SK-N-SH (cell line): Measurements from ENCODE around the gene MAPK10. TPM values are rescaled to one million over a fixed set of nuclear protein-coding genes. Genes with fewer than 3 reads are reported as not detected.
A peak's percentile ranks its signal among the peaks of the same experiment; 100 is the strongest.

Experiments used
- CTCF ChIA-PET: fragments of 300-600, 350-600 bp; formaldehyde crosslinking; extraction: SDS; loops from one replicate; lab custom pipeline; 2021; lab: Yijun Ruan, JAX
- POLR2A ChIA-PET: fragments of 350-600 bp; sonication (Branson Sonifier 250); formaldehyde crosslinking; extraction: SDS; loops from one replicate; lab custom pipeline; 2020; ENCODE audit warnings: antibody characterized with exemption, inconsistent platforms; lab: Yijun Ruan, JAX
- DNase-seq: peaks from one replicate; pipeline ENCODE4 v3.0.0; 2012
- H2AFZ ChIP-seq: fragments of 200-600 bp; sonication (generic); 2 replicates; pipeline ENCODE4 v1.8.1; 2016; ENCODE audit warnings: antibody characterized with exemption, mild to moderate bottlenecking, low read depth
- H3F3A ChIP-seq: fragments of 200-600 bp; sonication (generic); replicated peaks from 2 replicates; pipeline ENCODE3; 2016; ENCODE audit warnings: antibody characterized with exemption, mild to moderate bottlenecking; ENCODE audit not compliant: insufficient read depth
- H3K27ac ChIP-seq, 2 experiments: fragments of 200-500 bp in 1 of 2; fragments of 200-600 bp in 1 of 2; sonication (Bioruptor generic) in 1 of 2; sonication (generic), shearing (Covaris generic) in 1 of 2; 2 replicates each; pipeline versions ENCODE4 v1.5.1 to v1.6.1; 2014 to 2016; ENCODE audit warnings: low read depth in 2 of 2, inconsistent platforms in 1 of 2, low read length in 1 of 2, mild to moderate bottlenecking in 1 of 2, mixed read lengths in 1 of 2
- H3K27me3 ChIP-seq: fragments of 200-600 bp; sonication (generic), shearing (Covaris generic); 2 replicates; pipeline ENCODE4 v1.6.1; 2016; ENCODE audit warnings: mixed run types; ENCODE audit not compliant: insufficient read depth
- H3K36me3 ChIP-seq, 2 experiments: fragments of 200-500 bp in 1 of 2; fragments of 200-600 bp in 1 of 2; sonication (Bioruptor generic) in 1 of 2; sonication (generic) in 1 of 2; replicated peaks in 1 of 2; 2 replicates each; pipeline versions ENCODE3 to v1.5.1; 2014 to 2016; ENCODE audit warnings: low read length in 1 of 2, mild to moderate bottlenecking in 1 of 2; ENCODE audit not compliant: insufficient read depth in 2 of 2, control insufficient read depth in 1 of 2
- H3K4me1 ChIP-seq, 2 experiments: fragments of 200-500 bp in 1 of 2; fragments of 200-600 bp in 1 of 2; sonication (Bioruptor generic) in 1 of 2; sonication (generic), shearing (Covaris generic) in 1 of 2; 2 replicates each; pipeline versions ENCODE4 v1.5.1 to v1.6.1; 2014 to 2016; ENCODE audit warnings: low read depth in 1 of 2, low read length in 1 of 2, mixed run types in 1 of 2; ENCODE audit not compliant: insufficient read depth in 2 of 2, control insufficient read depth in 1 of 2
- H3K4me2 ChIP-seq: fragments of 200-600 bp; sonication (generic), shearing (Covaris generic); 2 replicates; pipeline ENCODE4 v1.6.1; 2017; ENCODE audit warnings: mixed run types
- H3K4me3 ChIP-seq, 2 experiments: fragments of 200-500 bp in 1 of 2; fragments of 200-600 bp in 1 of 2; sonication (Bioruptor generic) in 1 of 2; sonication (generic), shearing (Covaris generic) in 1 of 2; 2 replicates each; pipeline versions ENCODE4 v1.5.1 to v1.8.1; 2014 to 2016; ENCODE audit warnings: low read depth in 2 of 2, inconsistent platforms in 1 of 2, low read length in 1 of 2, mild to moderate bottlenecking in 1 of 2, mixed read lengths in 1 of 2, moderate library complexity in 1 of 2
- H3K79me2 ChIP-seq: fragments of 200-600 bp; sonication (generic); 2 replicates; pipeline ENCODE4 v1.8.1; 2017; ENCODE audit warnings: mild to moderate bottlenecking; ENCODE audit not compliant: insufficient read depth
- H3K9ac ChIP-seq: fragments of 200-600 bp; sonication (generic); 2 replicates; pipeline ENCODE4 v1.6.1; 2017; ENCODE audit warnings: mixed run types
- H3K9me2 ChIP-seq: fragments of 200-600 bp; sonication (generic); 2 replicates; pipeline ENCODE4 v1.6.1; 2017; ENCODE audit warnings: mixed run types
- H3K9me3 ChIP-seq: fragments of 200-600 bp; sonication (generic); 2 replicates; pipeline ENCODE4 v1.6.1; 2017; ENCODE audit warnings: mixed run types, mild to moderate bottlenecking, moderate library complexity
- H4K20me1 ChIP-seq: fragments of 200-600 bp; sonication (generic); 2 replicates; pipeline ENCODE4 v1.6.1; 2017; ENCODE audit warnings: mild to moderate bottlenecking, mixed run types; ENCODE audit not compliant: insufficient read depth
- ELF1 ChIP-seq: IDR thresholded peaks from 2 replicates; pipeline ENCODE4 v1.4.0; 2012
- EP300 ChIP-seq, 2 experiments: IDR thresholded peaks; 2 replicates each; pipeline versions ENCODE4 v1.4.0 to v1.6.1; 2012; ENCODE audit warnings: borderline replicate concordance in 1 of 2, low read depth in 1 of 2, low read length in 1 of 2
- EZH2phosphoT487 ChIP-seq: fragments of 200-600 bp; sonication (generic); IDR thresholded peaks from 2 replicates; pipeline ENCODE4 v1.6.1; 2017; ENCODE audit warnings: low read depth, mixed run types, mild to moderate bottlenecking, antibody characterized with exemption, moderate library complexity, borderline replicate concordance
- FOXM1 ChIP-seq: IDR thresholded peaks from 2 replicates; pipeline ENCODE4 v1.4.0; 2012; ENCODE audit warnings: low read depth, mild to moderate bottlenecking
- MAX ChIP-seq: IDR thresholded peaks from 2 replicates; pipeline ENCODE4 v1.4.0; 2012; ENCODE audit warnings: low read depth
- MXI1 ChIP-seq: IDR thresholded peaks from 2 replicates; pipeline ENCODE4 v1.6.1; 2012; ENCODE audit warnings: mild to moderate bottlenecking, low read depth, low read length, improper control_type of control experiment
- NFIC ChIP-seq: IDR thresholded peaks from 2 replicates; pipeline ENCODE4 v1.4.0; 2012; ENCODE audit warnings: borderline replicate concordance
- PBX3 ChIP-seq: IDR thresholded peaks from 2 replicates; pipeline ENCODE4; 2012
- POLR2AphosphoS5 ChIP-seq: IDR thresholded peaks from 2 replicates; pipeline ENCODE4 v1.6.1; 2012; ENCODE audit warnings: low read depth, low read length
- RAD21 ChIP-seq: IDR thresholded peaks from 2 replicates; pipeline ENCODE4 v1.6.1; 2012; ENCODE audit warnings: mild to moderate bottlenecking, low read length
- RCOR1 ChIP-seq: fragments of 150-350 bp; IDR thresholded peaks from 2 replicates; pipeline ENCODE4 v1.6.1; 2017; ENCODE audit warnings: antibody characterized with exemption, low read length
- SIN3A ChIP-seq: IDR thresholded peaks from 2 replicates; pipeline ENCODE4 v1.6.1; 2012; ENCODE audit warnings: low read depth, mild to moderate bottlenecking, low read length, moderate library complexity, borderline replicate concordance
- SMC3 ChIP-seq: IDR thresholded peaks from 2 replicates; pipeline ENCODE4 v1.6.1; 2012; ENCODE audit warnings: low read depth, low read length, improper control_type of control experiment
- USF1 ChIP-seq: IDR thresholded peaks from 2 replicates; pipeline ENCODE4 v1.4.0; 2012; ENCODE audit warnings: low read depth, borderline replicate concordance
- whole genome bisulfite sequencing: methylation state at CpG from one replicate; pipeline ENCODE4 v1.1.6; 2017; ENCODE audit warnings: low lambda C conversion rate; 5-methylcytosine and 5-hydroxymethylcytosine counted together
- polyA plus RNA-seq, 3 experiments: library from polyadenylated mRNA; depleted of rRNA; stranded (reverse); fragments of >200 nt; gene quantifications; 2 replicates each; pipeline ENCODE4 v1.2.3, GENCODE V29; 2012
- TF ChIP-seq, protein P1 (sequence below): fragments of 150-350 bp; IDR thresholded peaks from 2 replicates; pipeline ENCODE4 v1.6.1; 2016; ENCODE audit warnings: mild to moderate bottlenecking, low read depth, low read length

The MAPK10 gene
- polyA plus RNA-seq, 1 of the 3 experiments (the other 2 are of a cell fraction), result 8.1 TPM

DNA sequence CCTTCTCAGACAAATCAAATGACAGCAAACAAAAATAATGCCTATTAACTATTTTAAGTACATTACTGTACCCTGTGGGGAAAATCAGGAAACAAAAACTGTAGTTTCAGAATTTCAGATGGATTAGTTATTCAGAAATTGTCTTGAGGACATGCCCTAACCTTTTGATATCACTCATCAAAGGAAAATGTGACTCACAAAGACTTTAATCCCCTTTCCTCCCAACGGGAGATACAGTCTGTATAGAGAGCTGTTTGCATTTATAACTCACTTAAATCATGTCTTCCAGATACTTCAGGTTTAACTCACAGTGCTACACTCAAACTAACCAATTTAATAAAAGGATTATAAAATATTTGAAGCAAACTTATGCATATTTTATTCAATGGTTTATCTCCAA is 304.0 kb downstream of the MAPK10 start:
- Histone ChIP-seq H4K20me1 (no peaks in the 10 kb centered on the region), H3F3A (no peaks in the 10 kb centered on the region), H3K9me2 (no peaks in the 10 kb centered on the region), H3K9ac (no peak overlapping the region), H3K27me3 (no peaks in the 10 kb centered on the region), H3K4me1 (no peaks in the 10 kb centered on the region; a peak in 1 of 4 replicates), H2AFZ (no peak overlapping the region), H3K4me3 (no peak overlapping the region), H3K4me2 (no peak overlapping the region), H3K9me3 (no peaks in the 10 kb centered on the region), H3K36me3 (no peaks in the 10 kb centered on the region), H3K79me2 (no peaks in the 10 kb centered on the region), H3K27ac (no peak overlapping the region)
- ChIA-PET CTCF (interaction anchor here (4.8 kb wide), 1 partner anchor 13 kb away, joined by 24 read pairs; no protein-coding TSS in a partner anchor), POLR2A (no interaction called here)
- 5% methylated on average over 1 of the region's 1 CpG for WGBS
- TF ChIP-seq RCOR1, result no peak
- TF ChIP-seq SIN3A, result no peak
- TF ChIP-seq EZH2phosphoT487, result no peak
- TF ChIP-seq EP300 (IDR thresholded peaks at IDR 0.05; ENCODE audit: borderline replicate concordance in 1 of 2, low read depth in 1 of 2, low read length in 1 of 2), result no peak
- TF ChIP-seq NFIC, result no peak
- no peak for TF ChIP-seq FOXM1
- no peak for TF ChIP-seq MXI1
- no peak for TF ChIP-seq USF1
- TF ChIP-seq PBX3, result no peak
- TF ChIP-seq RAD21, result no peak
- TF ChIP-seq, protein P1, sequence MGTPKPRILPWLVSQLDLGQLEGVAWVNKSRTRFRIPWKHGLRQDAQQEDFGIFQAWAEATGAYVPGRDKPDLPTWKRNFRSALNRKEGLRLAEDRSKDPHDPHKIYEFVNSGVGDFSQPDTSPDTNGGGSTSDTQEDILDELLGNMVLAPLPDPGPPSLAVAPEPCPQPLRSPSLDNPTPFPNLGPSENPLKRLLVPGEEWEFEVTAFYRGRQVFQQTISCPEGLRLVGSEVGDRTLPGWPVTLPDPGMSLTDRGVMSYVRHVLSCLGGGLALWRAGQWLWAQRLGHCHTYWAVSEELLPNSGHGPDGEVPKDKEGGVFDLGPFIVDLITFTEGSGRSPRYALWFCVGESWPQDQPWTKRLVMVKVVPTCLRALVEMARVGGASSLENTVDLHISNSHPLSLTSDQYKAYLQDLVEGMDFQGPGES, result no peak
- DNase-seq, result no peak

DNA sequence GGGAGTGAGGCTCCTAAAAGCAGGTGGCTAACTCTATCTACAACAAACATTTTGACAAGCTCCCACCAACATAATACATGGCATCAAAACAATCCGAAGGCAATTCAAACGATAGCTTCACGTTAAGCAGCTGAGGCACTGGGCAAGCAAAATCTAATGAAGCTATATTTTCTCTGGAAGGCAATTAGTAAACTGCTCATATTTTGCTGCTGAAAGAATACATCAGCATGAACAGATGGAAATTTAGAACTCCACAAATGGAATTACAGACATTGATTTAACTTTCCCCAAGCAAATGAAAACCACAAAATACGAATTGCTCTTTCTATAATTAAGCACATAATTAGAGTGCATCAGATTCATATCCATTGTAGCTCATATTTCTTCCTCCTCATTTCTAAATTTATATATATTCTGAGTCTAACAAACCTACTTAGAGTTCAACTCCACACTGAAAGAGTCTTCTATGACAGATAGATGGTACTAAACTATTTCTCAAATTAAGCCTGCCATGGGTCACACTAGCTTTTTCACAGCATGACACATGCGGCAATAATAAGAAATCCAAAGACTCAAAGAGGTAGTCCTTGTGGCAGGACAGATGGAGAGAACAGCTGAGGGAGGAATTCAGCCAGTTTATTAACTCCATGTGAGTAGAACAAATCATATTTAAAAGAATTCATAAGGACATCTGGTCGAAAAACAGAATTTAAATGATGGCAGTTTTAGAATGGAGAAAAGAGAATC is 305.4 kb downstream of the MAPK10 start:
- 81% methylated on average over 6 of the region's 6 CpGs for WGBS
- no peak overlapping the region for H3K9ac ChIP-seq
- H4K20me1 ChIP-seq, result no peaks in the 10 kb centered on the region
- H3K9me3 ChIP-seq, result no peaks in the 10 kb centered on the region
- no peaks in the 10 kb centered on the region for H3K9me2 ChIP-seq
- H3K79me2 ChIP-seq, result no peaks in the 10 kb centered on the region
- DNase-seq, result no peak
- H3K36me3 ChIP-seq, result no peaks in the 10 kb centered on the region
- TF ChIP-seq POLR2AphosphoS5, result no peak
- TF ChIP-seq ELF1, result no peak
- TF ChIP-seq SMC3, result no peak
- no peak for TF ChIP-seq MAX
- TF ChIP-seq RAD21, result no peak
- CTCF ChIA-PET, result interaction anchor here (1.5 to 4.8 kb wide), 3 partner anchors 9 to 258 kb away, joined by 6 to 24 read pairs (median 13); no protein-coding TSS in a partner anchor
- POLR2A ChIA-PET, result no interaction called here
- H3K4me2 ChIP-seq, result no peak overlapping the region; the same call in 1 of the 2 replicates
- no peaks in the 10 kb centered on the region; a peak in 1 of 4 replicates for H3K4me1 ChIP-seq
- H3K27me3 ChIP-seq, result no peaks in the 10 kb centered on the region
- H3K27ac ChIP-seq, result peak overlapping the region in 1 of 2 experiments; percentile 16; a peak in 1 of 4 replicates
- H3K4me3 ChIP-seq, result no peak overlapping the region
- 0 out of 2 replicates have a peak overlapping the region, but pooled peaks have one; percentile 35 for H2AFZ ChIP-seq
- no peaks in the 10 kb centered on the region for H3F3A ChIP-seq
